ENCODE data around the gene TRIM26.

Gene TRIM26

GRCh38 chr6:30212865-30213666 is at the start of gene TRIM26:
Gene TRIM26 (minus strand): TSS chr6:30213406. CDS start chr6:30199103, 14,303 bp downstream.
- Histone ChIP-seq H3K27ac (ENCODE audit: low read length) (peak within 1 kb of the TSS; percentile 98), H3K4me3 (ENCODE audit: low read depth in 1 of 2, low read length in 2 of 2) (peak within 1 kb of the TSS; percentile 91), H3K9ac (ENCODE audit: low read depth, low read length) (peak within 1 kb of the TSS; percentile 97), H3K4me1 (ENCODE audit: insufficient read depth, low read length) (peaks cover 41% of the 10 kb centered on the region), H3K36me3 (ENCODE audit: insufficient read depth, low read length) (peaks cover 18% of the 10 kb centered on the region), H3K79me2 (ENCODE audit: insufficient read depth, low read length) (peaks cover 49% of the 10 kb centered on the region), H2AFZ (ENCODE audit: low read depth, low read length) (peak within 1 kb of the TSS; percentile 97), H3K4me2 (ENCODE audit: insufficient read depth, low read length) (peak within 1 kb of the TSS; percentile 75), H3K27me3 (ENCODE audit: insufficient read depth, low read length, poor library complexity) (no peaks in the 10 kb centered on the region), H3K9me3 (ENCODE audit: insufficient read depth, low read length, severe bottlenecking) (no peaks in the 10 kb centered on the region), H4K20me1 (ENCODE audit: insufficient read depth, low read length) (peaks cover 20% of the 10 kb centered on the region; the same call in 1 of the 2 replicates)
- DNase-seq (peak; percentile 98), ATAC-seq (ENCODE audit: insufficient read depth, low read depth) (peak; percentile 91)
- TF ChIP-seq CTCF (IDR thresholded peaks at IDR 0.05; ENCODE audit: borderline replicate concordance, extremely low read depth, low read length, poor library complexity, severe bottlenecking) (no peak), EZH2 (IDR thresholded peaks at IDR 0.05; ENCODE audit: borderline replicate concordance, low read depth, low read length, severe bottlenecking) (no peak)

- Histone ChIP-seq H3K4me2 (ENCODE audit: insufficient read depth, low read length) (no peak overlapping the region), H3K27me3 (ENCODE audit: insufficient read depth, low read length, poor library complexity) (no peaks in the 10 kb centered on the region), H3K36me3 (ENCODE audit: insufficient read depth, low read length) (no peaks in the 10 kb centered on the region), H4K20me1 (ENCODE audit: insufficient read depth, low read length) (no peaks in the 10 kb centered on the region), H3K9ac (ENCODE audit: low read depth, low read length) (no peak overlapping the region), H3K4me1 (ENCODE audit: insufficient read depth, low read length) (no peaks in the 10 kb centered on the region), H3K79me2 (ENCODE audit: insufficient read depth, low read length) (no peaks in the 10 kb centered on the region), H3K4me3 (ENCODE audit: low read depth in 1 of 2, low read length in 2 of 2) (no peak overlapping the region), H2AFZ (ENCODE audit: low read depth, low read length) (no peak overlapping the region), H3K27ac (ENCODE audit: low read length) (no peak overlapping the region), H3K9me3 (ENCODE audit: insufficient read depth, low read length, severe bottlenecking) (no peaks in the 10 kb centered on the region)
- DNase-seq (no peak), ATAC-seq (ENCODE audit: insufficient read depth, low read depth) (no peak)
- TF ChIP-seq CTCF (IDR thresholded peaks at IDR 0.05; ENCODE audit: borderline replicate concordance, extremely low read depth, low read length, poor library complexity, severe bottlenecking): no peak
- TF ChIP-seq EZH2 (IDR thresholded peaks at IDR 0.05; ENCODE audit: borderline replicate concordance, low read depth, low read length, severe bottlenecking): no peak
These were observed 46.9 kb upstream of the TRIM26 start for GRCh38 chr6:30260036-30260504.

GRCh38 chr6:30259140-30260035 is 46.2 kb upstream of the TRIM26 start:
- no peak overlapping the region for H3K27ac ChIP-seq (ENCODE audit: low read length)
- no peaks in the 10 kb centered on the region for H3K27me3 ChIP-seq (ENCODE audit: insufficient read depth, low read length, poor library complexity)
- no peaks in the 10 kb centered on the region for H3K9me3 ChIP-seq (ENCODE audit: insufficient read depth, low read length, severe bottlenecking)
- no peak for DNase-seq
- no peaks in the 10 kb centered on the region for H3K79me2 ChIP-seq (ENCODE audit: insufficient read depth, low read length)
- no peaks in the 10 kb centered on the region for H3K4me1 ChIP-seq (ENCODE audit: insufficient read depth, low read length)
- no peak overlapping the region for H2AFZ ChIP-seq (ENCODE audit: low read depth, low read length)
- peak; percentile 52 for ATAC-seq (ENCODE audit: insufficient read depth, low read depth)
- H3K4me3 ChIP-seq (ENCODE audit: low read depth in 1 of 2, low read length in 2 of 2): no peak overlapping the region
- H3K36me3 ChIP-seq (ENCODE audit: insufficient read depth, low read length): no peaks in the 10 kb centered on the region
- no peak overlapping the region for H3K9ac ChIP-seq (ENCODE audit: low read depth, low read length)
- no peak for TF ChIP-seq EZH2 (IDR thresholded peaks at IDR 0.05; ENCODE audit: borderline replicate concordance, low read depth, low read length, severe bottlenecking)
- TF ChIP-seq CTCF (IDR thresholded peaks at IDR 0.05; ENCODE audit: borderline replicate concordance, extremely low read depth, low read length, poor library complexity, severe bottlenecking): no peak
- no peaks in the 10 kb centered on the region for H4K20me1 ChIP-seq (ENCODE audit: insufficient read depth, low read length)
- H3K4me2 ChIP-seq (ENCODE audit: insufficient read depth, low read length): no peak overlapping the region

Data from DND-41 (cell line).